NB4 (cell line): Measurements from ENCODE around the gene SNX25.
A peak's percentile ranks its signal among the peaks of the same experiment; 100 is the strongest.

Source experiments
- DNase-seq: peaks from one replicate; pipeline ENCODE4 v3.0.0; 2010; ENCODE audit warnings: low read depth
- H3K4me3 ChIP-seq: one replicate; pipeline ENCODE4 v1.5.1; 2011; ENCODE audit warnings: mild to moderate bottlenecking, low read depth, low read length, moderate library complexity
- MYC ChIP-seq: IDR thresholded peaks from 2 replicates; pipeline ENCODE4 v1.6.1; 2011; ENCODE audit warnings: low read depth, low read length
- POLR2A ChIP-seq: IDR thresholded peaks from 2 replicates; pipeline ENCODE4 v1.6.1; 2011; ENCODE audit warnings: mild to moderate bottlenecking; ENCODE audit not compliant: insufficient read length; ENCODE audit errors: extremely low read depth
- TF ChIP-seq, protein P1 (sequence below): IDR thresholded peaks from one replicate; pipeline ENCODE4 v1.5.1; 2012; ENCODE audit warnings: low read depth, low read length
- TF ChIP-seq, protein P2 (sequence below): IDR thresholded peaks from 2 replicates; pipeline ENCODE4 v1.6.1; 2011; ENCODE audit warnings: low read depth, low read length

The SNX25 gene

DNA sequence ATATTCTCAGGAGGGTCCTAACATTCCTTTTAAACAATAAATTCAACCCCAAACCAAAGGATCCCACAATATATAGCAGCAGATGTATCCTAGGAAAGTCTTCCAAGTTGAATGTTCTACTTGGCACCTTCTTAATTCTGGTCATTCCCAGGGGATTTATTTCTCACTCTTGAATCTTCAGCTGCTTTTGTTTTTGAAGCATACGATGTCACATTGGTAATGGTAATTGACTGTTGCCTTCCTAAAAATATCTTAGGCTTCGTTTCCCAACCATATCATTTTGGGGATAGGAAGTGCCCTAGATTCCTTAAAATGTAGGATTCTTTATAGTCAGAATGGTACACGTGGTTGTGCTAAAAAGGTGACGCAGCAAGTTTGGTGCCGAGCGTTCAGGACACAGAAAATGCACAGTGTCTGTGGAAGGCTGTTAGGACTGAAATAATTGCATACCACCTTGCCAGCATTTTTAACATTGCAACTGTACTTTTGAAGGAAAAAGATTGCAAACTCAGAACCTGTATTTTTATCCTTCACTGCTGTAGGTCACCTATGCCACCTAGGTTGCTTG lies 8.1 kb downstream of the SNX25 start:
- no peak overlapping the region for H3K4me3 ChIP-seq
- DNase-seq: no peak
- TF ChIP-seq, protein P1, sequence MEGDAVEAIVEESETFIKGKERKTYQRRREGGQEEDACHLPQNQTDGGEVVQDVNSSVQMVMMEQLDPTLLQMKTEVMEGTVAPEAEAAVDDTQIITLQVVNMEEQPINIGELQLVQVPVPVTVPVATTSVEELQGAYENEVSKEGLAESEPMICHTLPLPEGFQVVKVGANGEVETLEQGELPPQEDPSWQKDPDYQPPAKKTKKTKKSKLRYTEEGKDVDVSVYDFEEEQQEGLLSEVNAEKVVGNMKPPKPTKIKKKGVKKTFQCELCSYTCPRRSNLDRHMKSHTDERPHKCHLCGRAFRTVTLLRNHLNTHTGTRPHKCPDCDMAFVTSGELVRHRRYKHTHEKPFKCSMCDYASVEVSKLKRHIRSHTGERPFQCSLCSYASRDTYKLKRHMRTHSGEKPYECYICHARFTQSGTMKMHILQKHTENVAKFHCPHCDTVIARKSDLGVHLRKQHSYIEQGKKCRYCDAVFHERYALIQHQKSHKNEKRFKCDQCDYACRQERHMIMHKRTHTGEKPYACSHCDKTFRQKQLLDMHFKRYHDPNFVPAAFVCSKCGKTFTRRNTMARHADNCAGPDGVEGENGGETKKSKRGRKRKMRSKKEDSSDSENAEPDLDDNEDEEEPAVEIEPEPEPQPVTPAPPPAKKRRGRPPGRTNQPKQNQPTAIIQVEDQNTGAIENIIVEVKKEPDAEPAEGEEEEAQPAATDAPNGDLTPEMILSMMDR: no peak
- TF ChIP-seq MYC (no peak), POLR2A (no peak)
- TF ChIP-seq, protein P2, sequence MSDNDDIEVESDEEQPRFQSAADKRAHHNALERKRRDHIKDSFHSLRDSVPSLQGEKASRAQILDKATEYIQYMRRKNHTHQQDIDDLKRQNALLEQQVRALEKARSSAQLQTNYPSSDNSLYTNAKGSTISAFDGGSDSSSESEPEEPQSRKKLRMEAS: no peak

GRCh38 chr4:185218312-185218711 lies 8.9 kb downstream of the SNX25 start:
- DNase-seq: no peak
- no peak for TF ChIP-seq MYC
- TF ChIP-seq, protein P2: no peak
- TF ChIP-seq POLR2A: no peak
- TF ChIP-seq, protein P1: no peak
- no peak overlapping the region for H3K4me3 ChIP-seq

DNA sequence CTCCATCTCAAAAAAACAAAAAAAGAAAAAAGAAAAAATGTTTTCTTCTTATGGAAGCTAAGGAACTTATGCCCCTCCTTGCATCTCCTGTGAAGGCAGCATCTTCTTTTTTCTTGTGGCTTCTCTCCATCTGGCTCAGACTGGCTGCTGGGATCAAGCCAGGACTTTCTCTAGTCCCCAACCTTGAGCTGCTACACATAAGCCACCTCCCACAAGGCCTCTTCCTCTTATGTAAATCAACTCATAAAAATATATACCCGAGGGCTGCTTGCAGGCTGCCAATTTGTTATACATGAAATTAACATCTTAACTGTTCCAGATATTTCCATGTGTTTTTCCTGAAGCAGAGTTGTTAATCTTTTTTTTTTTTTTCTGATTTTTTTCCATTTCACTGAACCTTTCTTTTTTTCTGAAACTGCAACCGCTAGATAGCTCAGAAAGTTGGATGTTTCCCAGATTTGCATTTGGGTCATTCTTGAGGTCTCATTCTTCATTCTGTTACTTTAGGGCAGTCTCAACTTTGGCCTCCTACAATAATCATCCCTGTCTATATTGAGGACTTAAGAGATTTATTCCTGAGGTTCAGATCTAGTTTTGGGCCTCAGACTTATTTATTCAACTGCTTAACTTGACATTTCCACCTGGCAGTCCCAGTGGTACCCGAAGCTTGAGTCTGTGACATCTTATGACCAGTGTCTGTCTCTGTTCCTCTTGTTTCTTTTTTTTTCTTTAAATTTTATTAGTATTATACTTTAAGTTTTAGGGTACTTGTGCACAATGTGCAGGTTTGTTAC lies 10.3 kb downstream of the SNX25 start:
- TF ChIP-seq MYC: no peak
- TF ChIP-seq, protein P2: no peak
- no peak for TF ChIP-seq POLR2A
- H3K4me3 ChIP-seq: no peak overlapping the region
- peak; percentile 60 for DNase-seq

DNA sequence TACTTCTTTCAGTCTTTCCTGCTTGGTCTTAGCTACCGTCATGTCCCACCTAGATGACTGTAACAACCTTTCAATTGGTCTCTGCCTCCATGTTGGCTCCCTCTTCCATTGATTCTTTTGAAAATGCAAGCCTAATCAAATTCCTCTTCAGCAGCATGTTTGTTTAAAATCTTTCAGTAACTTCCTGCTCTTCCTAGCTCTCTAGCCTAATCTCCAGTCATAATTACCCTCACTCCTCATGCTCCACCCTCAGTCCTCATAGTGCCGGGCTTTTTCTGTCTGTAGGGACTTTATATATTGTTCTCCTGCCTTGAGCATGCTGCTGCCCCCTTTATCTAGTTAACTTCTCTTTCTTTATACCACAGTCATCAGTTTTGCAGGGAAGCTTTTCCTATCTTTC lies 12.1 kb downstream of the SNX25 start:
- H3K4me3 ChIP-seq: no peak overlapping the region
- TF ChIP-seq, protein P2: no peak
- TF ChIP-seq, protein P1: no peak
- no peak for TF ChIP-seq POLR2A
- TF ChIP-seq MYC: no peak
- DNase-seq: no peak

DNA sequence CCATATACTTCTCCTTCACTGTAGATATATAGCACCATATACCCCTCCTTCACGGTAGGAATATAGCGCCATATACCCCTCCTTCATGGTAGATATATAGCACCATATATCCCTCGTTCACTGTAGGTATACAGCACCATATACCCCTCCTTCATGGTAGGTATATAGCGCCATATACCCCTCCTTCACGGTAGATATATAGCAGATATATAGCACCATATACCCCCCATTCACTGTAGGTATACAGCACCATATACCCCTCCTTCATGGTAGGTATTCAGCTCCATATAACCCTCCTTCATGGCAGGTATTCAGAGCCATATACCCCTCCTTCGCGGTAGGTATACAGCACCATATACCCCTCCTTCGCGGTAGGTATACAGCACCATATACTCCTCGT lies 12.5 kb downstream of the SNX25 start:
- DNase-seq: no peak
- TF ChIP-seq, protein P1: no peak
- TF ChIP-seq MYC (no peak), POLR2A (no peak)
- TF ChIP-seq, protein P2: no peak

GRCh38 chr4:185222598-185222997 lies 13.2 kb downstream of the SNX25 start:
- TF ChIP-seq, protein P1: no peak
- TF ChIP-seq, protein P2: no peak
- TF ChIP-seq MYC: no peak
- TF ChIP-seq POLR2A: no peak
- no peak overlapping the region for H3K4me3 ChIP-seq
- no peak for DNase-seq

More for the DNA sequence above, 12.5 kb downstream of the SNX25 start:
- no peak overlapping the region for H3K4me3 ChIP-seq
